GM23338 (cell line): Measurements from ENCODE around the gene DNAJA3.

Experiments
- CREB1 ChIP-seq: fragments of 250-450 bp; sonication (Bioruptor Pico); IDR thresholded peaks from 2 replicates; pipeline ENCODE4 v1.5.0; 2020; ENCODE audit warnings: low read depth, mild to moderate bottlenecking, moderate library complexity
- EZH2 ChIP-seq: fragments of 200-600 bp; sonication (generic); IDR thresholded peaks from one replicate; pipeline ENCODE4 v1.8.0; 2017; ENCODE audit warnings: antibody characterized with exemption, mild to moderate bottlenecking, low read depth; ENCODE audit not compliant: unreplicated experiment
- EZH2phosphoT487 ChIP-seq: fragments of 200-600 bp; sonication (generic); IDR thresholded peaks from one replicate; pipeline ENCODE4 v1.8.1; 2018; ENCODE audit warnings: antibody characterized with exemption; ENCODE audit not compliant: unreplicated experiment
- JUNB ChIP-seq: IDR thresholded peaks from one replicate; pipeline ENCODE4 v1.6.1; 2016; ENCODE audit warnings: antibody characterized with exemption; ENCODE audit not compliant: unreplicated experiment
- NANOG ChIP-seq: IDR thresholded peaks from 2 replicates; pipeline ENCODE4 v1.6.1; 2016; ENCODE audit warnings: antibody characterized with exemption, borderline replicate concordance
- POLR2AphosphoS5 ChIP-seq: IDR thresholded peaks from 2 replicates; pipeline ENCODE4 v1.6.1; 2016; ENCODE audit warnings: antibody characterized with exemption, low read depth
- STAT1 ChIP-seq: IDR thresholded peaks from one replicate; pipeline ENCODE4 v1.6.1; 2016; ENCODE audit warnings: antibody characterized with exemption; ENCODE audit not compliant: unreplicated experiment
- ZNF114 ChIP-seq: fragments of 250-450 bp; sonication (Bioruptor Pico); IDR thresholded peaks from 2 replicates; pipeline ENCODE4 v1.5.0; 2020; ENCODE audit warnings: mild to moderate bottlenecking, moderate library complexity
- TF ChIP-seq, protein P1 (sequence below), 2 experiments: fragments of 200-600 bp in 1 of 2; sonication (generic) in 1 of 2; conservative IDR thresholded peaks; 2 replicates each; pipeline versions ENCODE4 v1.5.1 to v1.6.1; 2016 to 2017; ENCODE audit warnings: antibody characterized with exemption in 2 of 2, low read depth in 2 of 2, mild to moderate bottlenecking in 2 of 2, moderate library complexity in 1 of 2
- TF ChIP-seq, protein P2 (sequence below): IDR thresholded peaks from one replicate; pipeline ENCODE4 v1.6.1; 2018; ENCODE audit warnings: antibody characterized with exemption; ENCODE audit not compliant: unreplicated experiment

DNA sequence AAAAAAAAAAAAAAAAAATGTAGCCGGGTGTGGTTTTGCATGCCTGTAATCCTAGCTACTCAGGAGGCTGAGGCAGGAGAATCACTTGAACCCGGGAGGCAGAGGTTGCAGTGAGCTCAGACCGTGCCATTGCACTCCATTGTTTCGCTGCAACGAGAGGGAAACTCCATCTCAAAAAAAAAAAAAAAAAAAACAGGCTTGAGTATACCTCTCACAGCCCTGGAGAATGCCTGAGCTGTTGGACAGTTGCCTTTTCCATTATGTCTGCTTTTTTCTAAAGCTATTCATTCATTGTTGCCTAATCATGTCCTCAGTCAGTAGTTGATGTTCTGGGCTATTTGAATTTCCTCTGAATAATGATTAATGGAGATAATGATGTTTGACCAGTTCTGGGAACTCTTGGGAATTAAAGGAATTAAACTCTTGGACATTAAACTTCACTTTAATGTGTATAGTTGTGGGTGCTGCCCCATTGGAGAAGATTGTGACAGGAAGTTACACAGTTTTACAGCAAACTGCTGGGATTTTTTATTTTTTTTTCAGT, 62.4 kb downstream of the DNAJA3 start:
- TF ChIP-seq POLR2AphosphoS5 (no peak), ZNF114 (CRISPR knock-in tag) (no peak), EZH2phosphoT487 (no peak), EZH2 (no peak), NANOG (no peak), CREB1 (CRISPR knock-in tag) (no peak), JUNB (no peak), STAT1 (no peak)
- TF ChIP-seq, protein P1, sequence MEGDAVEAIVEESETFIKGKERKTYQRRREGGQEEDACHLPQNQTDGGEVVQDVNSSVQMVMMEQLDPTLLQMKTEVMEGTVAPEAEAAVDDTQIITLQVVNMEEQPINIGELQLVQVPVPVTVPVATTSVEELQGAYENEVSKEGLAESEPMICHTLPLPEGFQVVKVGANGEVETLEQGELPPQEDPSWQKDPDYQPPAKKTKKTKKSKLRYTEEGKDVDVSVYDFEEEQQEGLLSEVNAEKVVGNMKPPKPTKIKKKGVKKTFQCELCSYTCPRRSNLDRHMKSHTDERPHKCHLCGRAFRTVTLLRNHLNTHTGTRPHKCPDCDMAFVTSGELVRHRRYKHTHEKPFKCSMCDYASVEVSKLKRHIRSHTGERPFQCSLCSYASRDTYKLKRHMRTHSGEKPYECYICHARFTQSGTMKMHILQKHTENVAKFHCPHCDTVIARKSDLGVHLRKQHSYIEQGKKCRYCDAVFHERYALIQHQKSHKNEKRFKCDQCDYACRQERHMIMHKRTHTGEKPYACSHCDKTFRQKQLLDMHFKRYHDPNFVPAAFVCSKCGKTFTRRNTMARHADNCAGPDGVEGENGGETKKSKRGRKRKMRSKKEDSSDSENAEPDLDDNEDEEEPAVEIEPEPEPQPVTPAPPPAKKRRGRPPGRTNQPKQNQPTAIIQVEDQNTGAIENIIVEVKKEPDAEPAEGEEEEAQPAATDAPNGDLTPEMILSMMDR (conservative IDR thresholded peaks at IDR 0.05; ENCODE audit: low read depth in 2 of 2): no peak
- TF ChIP-seq, protein P2, sequence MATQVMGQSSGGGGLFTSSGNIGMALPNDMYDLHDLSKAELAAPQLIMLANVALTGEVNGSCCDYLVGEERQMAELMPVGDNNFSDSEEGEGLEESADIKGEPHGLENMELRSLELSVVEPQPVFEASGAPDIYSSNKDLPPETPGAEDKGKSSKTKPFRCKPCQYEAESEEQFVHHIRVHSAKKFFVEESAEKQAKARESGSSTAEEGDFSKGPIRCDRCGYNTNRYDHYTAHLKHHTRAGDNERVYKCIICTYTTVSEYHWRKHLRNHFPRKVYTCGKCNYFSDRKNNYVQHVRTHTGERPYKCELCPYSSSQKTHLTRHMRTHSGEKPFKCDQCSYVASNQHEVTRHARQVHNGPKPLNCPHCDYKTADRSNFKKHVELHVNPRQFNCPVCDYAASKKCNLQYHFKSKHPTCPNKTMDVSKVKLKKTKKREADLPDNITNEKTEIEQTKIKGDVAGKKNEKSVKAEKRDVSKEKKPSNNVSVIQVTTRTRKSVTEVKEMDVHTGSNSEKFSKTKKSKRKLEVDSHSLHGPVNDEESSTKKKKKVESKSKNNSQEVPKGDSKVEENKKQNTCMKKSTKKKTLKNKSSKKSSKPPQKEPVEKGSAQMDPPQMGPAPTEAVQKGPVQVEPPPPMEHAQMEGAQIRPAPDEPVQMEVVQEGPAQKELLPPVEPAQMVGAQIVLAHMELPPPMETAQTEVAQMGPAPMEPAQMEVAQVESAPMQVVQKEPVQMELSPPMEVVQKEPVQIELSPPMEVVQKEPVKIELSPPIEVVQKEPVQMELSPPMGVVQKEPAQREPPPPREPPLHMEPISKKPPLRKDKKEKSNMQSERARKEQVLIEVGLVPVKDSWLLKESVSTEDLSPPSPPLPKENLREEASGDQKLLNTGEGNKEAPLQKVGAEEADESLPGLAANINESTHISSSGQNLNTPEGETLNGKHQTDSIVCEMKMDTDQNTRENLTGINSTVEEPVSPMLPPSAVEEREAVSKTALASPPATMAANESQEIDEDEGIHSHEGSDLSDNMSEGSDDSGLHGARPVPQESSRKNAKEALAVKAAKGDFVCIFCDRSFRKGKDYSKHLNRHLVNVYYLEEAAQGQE: no peak
